Endodermal cell (in vitro differentiated cells): ENCODE results near the gene CLEC16A. TPM values are rescaled to one million over a fixed set of nuclear protein-coding genes. Genes with fewer than 3 reads are reported as not detected.

ENCODE experiments used
- DNase-seq: peaks from one replicate; pipeline ENCODE4 v3.0.0-alpha.2; 2017
- H3K27ac ChIP-seq: 2 replicates; pipeline ENCODE4 v1.5.1; 2013; ENCODE audit warnings: mild to moderate bottlenecking, low read depth, low read length, moderate library complexity
- H3K27me3 ChIP-seq: 2 replicates; pipeline ENCODE4 v1.6.1; 2013; ENCODE audit warnings: mild to moderate bottlenecking, low read length, moderate library complexity; ENCODE audit not compliant: insufficient read depth, control insufficient read depth, poor library complexity, severe bottlenecking
- H3K36me3 ChIP-seq: 2 replicates; pipeline ENCODE4 v1.7.0; 2013; ENCODE audit warnings: mild to moderate bottlenecking, low read length, moderate library complexity; ENCODE audit not compliant: control insufficient read depth, insufficient read depth
- H3K4me1 ChIP-seq: one replicate; pipeline ENCODE4 v1.7.0; 2013; ENCODE audit warnings: low read length; ENCODE audit not compliant: control insufficient read depth, insufficient read depth
- H3K4me3 ChIP-seq: 2 replicates; pipeline ENCODE4 v1.5.1; 2013; ENCODE audit warnings: mild to moderate bottlenecking, low read length, moderate library complexity
- H3K9ac ChIP-seq: 2 replicates; pipeline ENCODE4 v1.6.1; 2013; ENCODE audit warnings: mild to moderate bottlenecking, low read length, moderate library complexity; ENCODE audit not compliant: poor library complexity, severe bottlenecking; ENCODE audit errors: extremely low read depth
- H3K9me3 ChIP-seq: 2 replicates; pipeline ENCODE4 v1.6.1; 2013; ENCODE audit warnings: mild to moderate bottlenecking, low read length, moderate library complexity; ENCODE audit not compliant: control insufficient read depth
- H3K27ac Mint-ChIP-seq: 2 replicates; pipeline ENCODE4 v1.8.0; 2020; ENCODE audit warnings: mixed read lengths
- H3K27me3 Mint-ChIP-seq: 2 replicates; pipeline ENCODE4 v1.8.0; 2021; ENCODE audit warnings: mild to moderate bottlenecking, mixed read lengths; ENCODE audit not compliant: insufficient read depth
- H3K36me3 Mint-ChIP-seq: 2 replicates; pipeline ENCODE4 v1.8.0; 2020; ENCODE audit warnings: low read depth, mixed read lengths
- H3K4me1 Mint-ChIP-seq: 2 replicates; pipeline ENCODE4 v1.8.0; 2020; ENCODE audit warnings: mixed read lengths
- H3K4me3 Mint-ChIP-seq: 2 replicates; pipeline ENCODE4 v1.8.0; 2020; ENCODE audit warnings: mild to moderate bottlenecking, moderate library complexity, mixed read lengths
- H3K9me3 Mint-ChIP-seq: 2 replicates; pipeline ENCODE4 v1.8.0; 2020; ENCODE audit warnings: mild to moderate bottlenecking, mixed read lengths
- WGBS, 2 experiments: methylation state at CpG; one replicate each; pipeline versions ENCODE4 v1.1.5 to v1.1.7; 2013; ENCODE audit warnings: missing lambda C conversion rate in 2 of 2, mixed read lengths in 1 of 2; ENCODE audit not compliant: insufficient coverage in 1 of 2, insufficient read length in 1 of 2; 5-methylcytosine and 5-hydroxymethylcytosine counted together
- total RNA-seq, 2 donors: library from RNA; stranded (reverse); fragmentation: NEBNext Ultra II Directional in 1 of 2; extraction: Animal tissue kit (Norgen Biotek cat#: 25700) in 1 of 2; gene quantifications; 2 replicates in 1 of 2; 3 replicates in 1 of 2; pipeline ENCODE4 v1.2.1, GENCODE V29; 2021
- TF ChIP-seq, protein P1 (sequence below): fragments of 200-600 bp; sonication (generic); conservative IDR thresholded peaks from 2 replicates; pipeline ENCODE4 v1.5.0; 2021; ENCODE audit warnings: antibody characterized with exemption, mild to moderate bottlenecking

Gene CLEC16A
- total RNA-seq, 2 donors from 2014 or later, result 19.5 to 28.3 TPM

DNA sequence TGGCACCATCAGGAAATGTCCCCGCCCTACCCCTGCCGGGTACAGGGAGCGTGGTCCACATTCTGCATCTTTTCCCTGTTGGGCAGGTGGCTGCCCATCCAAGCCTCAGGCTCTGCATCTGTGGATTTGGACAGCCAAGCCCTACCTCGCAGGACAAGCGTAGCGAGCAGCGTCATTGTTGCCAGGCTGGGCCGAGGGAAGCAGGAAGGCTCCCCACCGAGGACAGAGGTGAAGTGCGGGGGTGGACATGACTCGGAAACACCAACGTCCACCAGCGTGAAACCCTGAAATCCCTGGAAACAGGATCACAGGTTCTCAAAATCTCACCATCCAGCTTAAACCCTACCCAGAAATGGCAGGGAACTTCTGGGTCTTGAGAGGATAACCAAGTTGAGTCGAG, 238.0 kb downstream of the CLEC16A start:
- Mint-ChIP-seq H3K4me3 (no peak overlapping the region), H3K9me3 (no peaks in the 10 kb centered on the region), H3K27ac (no peak overlapping the region), H3K36me3 (peaks cover 3% of the 10 kb centered on the region), H3K4me1 (peaks cover 9% of the 10 kb centered on the region), H3K27me3 (no peaks in the 10 kb centered on the region)
- peak; percentile 63 for DNase-seq
- no peaks in the 10 kb centered on the region for H3K36me3 ChIP-seq
- H3K9ac ChIP-seq, result no peak overlapping the region
- no peak overlapping the region for H3K4me3 ChIP-seq
- 84 to 86% methylated on average over 12 to 14 of the region's 14 CpGs for WGBS, 2 experiments
- H3K27me3 ChIP-seq, result no peaks in the 10 kb centered on the region
- no peak overlapping the region for H3K27ac ChIP-seq
- TF ChIP-seq, protein P1, sequence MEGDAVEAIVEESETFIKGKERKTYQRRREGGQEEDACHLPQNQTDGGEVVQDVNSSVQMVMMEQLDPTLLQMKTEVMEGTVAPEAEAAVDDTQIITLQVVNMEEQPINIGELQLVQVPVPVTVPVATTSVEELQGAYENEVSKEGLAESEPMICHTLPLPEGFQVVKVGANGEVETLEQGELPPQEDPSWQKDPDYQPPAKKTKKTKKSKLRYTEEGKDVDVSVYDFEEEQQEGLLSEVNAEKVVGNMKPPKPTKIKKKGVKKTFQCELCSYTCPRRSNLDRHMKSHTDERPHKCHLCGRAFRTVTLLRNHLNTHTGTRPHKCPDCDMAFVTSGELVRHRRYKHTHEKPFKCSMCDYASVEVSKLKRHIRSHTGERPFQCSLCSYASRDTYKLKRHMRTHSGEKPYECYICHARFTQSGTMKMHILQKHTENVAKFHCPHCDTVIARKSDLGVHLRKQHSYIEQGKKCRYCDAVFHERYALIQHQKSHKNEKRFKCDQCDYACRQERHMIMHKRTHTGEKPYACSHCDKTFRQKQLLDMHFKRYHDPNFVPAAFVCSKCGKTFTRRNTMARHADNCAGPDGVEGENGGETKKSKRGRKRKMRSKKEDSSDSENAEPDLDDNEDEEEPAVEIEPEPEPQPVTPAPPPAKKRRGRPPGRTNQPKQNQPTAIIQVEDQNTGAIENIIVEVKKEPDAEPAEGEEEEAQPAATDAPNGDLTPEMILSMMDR, result no peak
- no peaks in the 10 kb centered on the region for H3K4me1 ChIP-seq
- no peaks in the 10 kb centered on the region for H3K9me3 ChIP-seq

GRCh38 chr16:11183035-11183812, 238.9 kb downstream of the CLEC16A start:
- Mint-ChIP-seq H3K36me3 (peaks cover 3% of the 10 kb centered on the region), H3K27ac (no peak overlapping the region), H3K4me3 (no peak overlapping the region), H3K9me3 (no peaks in the 10 kb centered on the region), H3K4me1 (peaks cover 9% of the 10 kb centered on the region), H3K27me3 (no peaks in the 10 kb centered on the region)
- DNase-seq, result peak; percentile 89
- TF ChIP-seq, protein P1, result peak; percentile 54
- Histone ChIP-seq H3K27me3 (no peaks in the 10 kb centered on the region), H3K9me3 (no peaks in the 10 kb centered on the region), H3K4me1 (no peaks in the 10 kb centered on the region), H3K9ac (no peak overlapping the region), H3K27ac (no peak overlapping the region), H3K4me3 (no peak overlapping the region), H3K36me3 (no peaks in the 10 kb centered on the region)
- 73 to 77% methylated on average over 6 to 25 of the region's 25 CpGs for WGBS, 2 experiments

DNA sequence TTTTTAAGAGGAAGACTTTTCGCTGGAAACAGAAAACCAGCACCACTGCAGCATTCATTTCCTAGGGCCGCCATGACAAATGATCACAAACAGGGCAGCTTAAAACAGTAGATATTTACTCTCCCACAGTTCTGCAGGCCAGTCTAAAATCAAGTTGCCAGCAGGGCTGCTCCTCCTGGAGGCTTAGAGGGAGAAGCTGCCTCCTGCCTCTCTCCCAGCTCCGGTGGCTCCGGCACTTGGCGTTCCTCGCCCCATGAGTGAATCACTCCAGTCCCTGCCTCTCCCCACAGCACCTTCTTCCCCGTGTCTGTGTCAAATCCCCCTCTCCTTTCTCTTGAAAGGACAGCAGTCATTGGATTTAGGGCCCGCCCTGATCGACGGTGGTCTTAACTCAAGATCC, 239.6 kb downstream of the CLEC16A start:
- WGBS, 2 experiments, result 88 to 91% methylated on average over 7 to 10 of the region's 10 CpGs
- Mint-ChIP-seq H3K27ac (peak overlapping the region; percentile 20), H3K4me1 (peaks cover 9% of the 10 kb centered on the region), H3K27me3 (no peaks in the 10 kb centered on the region), H3K36me3 (peaks cover 3% of the 10 kb centered on the region), H3K9me3 (no peaks in the 10 kb centered on the region), H3K4me3 (no peak overlapping the region)
- no peak overlapping the region for H3K9ac ChIP-seq
- H3K4me1 ChIP-seq, result no peaks in the 10 kb centered on the region
- H3K27ac ChIP-seq, result no peak overlapping the region
- TF ChIP-seq, protein P1, result peak; percentile 31
- H3K9me3 ChIP-seq, result no peaks in the 10 kb centered on the region
- DNase-seq, result no peak
- no peaks in the 10 kb centered on the region for H3K27me3 ChIP-seq
- no peak overlapping the region for H3K4me3 ChIP-seq
- no peaks in the 10 kb centered on the region for H3K36me3 ChIP-seq
